CD14-positive monocyte (primary cell): ENCODE measurements around the gene NAA16. TPM values are rescaled to one million over a fixed set of nuclear protein-coding genes. Genes with fewer than 3 reads are reported as not detected.

Experiments
- DNase-seq, 3 donors: peaks; one replicate each; pipeline ENCODE4 v3.0.0-alpha.2; 2011 to 2022
- H2AFZ ChIP-seq: 2 replicates; pipeline ENCODE4 v1.6.0; 2012; ENCODE audit warnings: mild to moderate bottlenecking, low read depth, low read length, inconsistent platforms; ENCODE audit not compliant: insufficient read depth, poor library complexity, severe bottlenecking
- H3K27ac ChIP-seq, 2 donors: 1 replicate in 1 of 2; 2 replicates in 1 of 2; pipeline ENCODE4 v1.5.1; 2012 to 2013; ENCODE audit warnings: low read length in 2 of 2, control low read depth in 1 of 2, inconsistent platforms in 1 of 2, low read depth in 1 of 2, mild to moderate bottlenecking in 1 of 2
- H3K27me3 ChIP-seq, 2 donors: one replicate each; pipeline versions ENCODE4 v1.6.0 to v1.6.1; 2011 to 2013; ENCODE audit warnings: low read length in 2 of 2; ENCODE audit not compliant: control insufficient read depth in 2 of 2, insufficient read depth in 2 of 2
- H3K36me3 ChIP-seq, 2 donors: replicated peaks in 1 of 2; 1 replicate in 1 of 2; 2 replicates in 1 of 2; pipeline versions ENCODE4 v1.5.1 to v1.6.1; 2012 to 2013; ENCODE audit warnings: low read length in 2 of 2, control low read depth in 1 of 2, inconsistent platforms in 1 of 2, mild to moderate bottlenecking in 1 of 2; ENCODE audit not compliant: insufficient read depth in 2 of 2, control insufficient read depth in 1 of 2
- H3K4me1 ChIP-seq, 2 donors: 1 replicate in 1 of 2; 2 replicates in 1 of 2; pipeline versions ENCODE4 v1.5.1 to v1.6.1; 2012 to 2013; ENCODE audit warnings: low read length in 2 of 2, control low read depth in 1 of 2, inconsistent platforms in 1 of 2, mild to moderate bottlenecking in 1 of 2, moderate library complexity in 1 of 2; ENCODE audit not compliant: insufficient read depth in 2 of 2, control insufficient read depth in 1 of 2
- H3K4me2 ChIP-seq: replicated peaks from 2 replicates; pipeline ENCODE3; 2012; ENCODE audit warnings: low read length, moderate library complexity, mild to moderate bottlenecking; ENCODE audit not compliant: poor library complexity, severe bottlenecking; ENCODE audit errors: extremely low read depth
- H3K4me3 ChIP-seq, 3 experiments: fragments of 200-600 bp in 1 of 3; sonication (generic) in 1 of 3; replicated peaks in 1 of 3; 1 replicate in 2 of 3; 2 replicates in 1 of 3; pipeline ENCODE4 v1.5.1; 2011 to 2013; ENCODE audit warnings: low read length in 3 of 3, mild to moderate bottlenecking in 3 of 3, control low read depth in 2 of 3, low read depth in 2 of 3, inconsistent platforms in 1 of 3, moderate library complexity in 1 of 3
- H3K79me2 ChIP-seq: 2 replicates; pipeline ENCODE4 v1.6.0; 2012; ENCODE audit warnings: mild to moderate bottlenecking, control low read depth, inconsistent platforms, low read length, moderate library complexity; ENCODE audit not compliant: insufficient read depth
- H3K9ac ChIP-seq: 2 replicates; pipeline ENCODE4 v1.6.0; 2017; ENCODE audit warnings: low read length, mild to moderate bottlenecking; ENCODE audit not compliant: insufficient read depth, poor library complexity, severe bottlenecking
- H3K9me3 ChIP-seq, 2 donors: replicated peaks in 1 of 2; 1 replicate in 1 of 2; 2 replicates in 1 of 2; pipeline versions ENCODE4 v1.5.1 to v1.6.1; 2012 to 2013; ENCODE audit warnings: low read length in 2 of 2, control low read depth in 1 of 2; ENCODE audit not compliant: control insufficient read depth in 1 of 2, insufficient read depth in 1 of 2
- H4K20me1 ChIP-seq: 2 replicates; pipeline ENCODE4 v1.6.0; 2012; ENCODE audit warnings: mild to moderate bottlenecking, low read length, control low read depth, moderate library complexity; ENCODE audit not compliant: insufficient read depth
- H3K27ac Mint-ChIP-seq, 7 donors: one replicate each; pipeline ENCODE4 v1.8.0; 2020; ENCODE audit warnings: mild to moderate bottlenecking in 7 of 7, mixed read lengths in 7 of 7, moderate library complexity in 6 of 7, inconsistent platforms in 2 of 7
- H3K27me3 Mint-ChIP-seq, 3 donors: one replicate each; pipeline ENCODE4 v1.8.0; 2021 to 2022; ENCODE audit warnings: low read depth in 3 of 3, mild to moderate bottlenecking in 3 of 3, mixed read lengths in 3 of 3, moderate library complexity in 3 of 3, inconsistent platforms in 1 of 3
- H3K36me3 Mint-ChIP-seq, 2 donors: one replicate each; pipeline ENCODE4 v1.8.0; 2020; ENCODE audit warnings: mixed read lengths in 2 of 2, inconsistent platforms in 1 of 2, mild to moderate bottlenecking in 1 of 2
- H3K4me1 Mint-ChIP-seq: one replicate; pipeline ENCODE4 v1.8.0; 2020; ENCODE audit warnings: mild to moderate bottlenecking, mixed read lengths
- H3K4me3 Mint-ChIP-seq, 2 donors: one replicate each; pipeline ENCODE4 v1.8.0; 2020; ENCODE audit warnings: mild to moderate bottlenecking in 2 of 2, mixed read lengths in 2 of 2, moderate library complexity in 1 of 2
- H3K9me3 Mint-ChIP-seq, 7 donors: one replicate each; pipeline ENCODE4 v1.8.0; 2020 to 2022; ENCODE audit warnings: mixed read lengths in 7 of 7, mild to moderate bottlenecking in 6 of 7, moderate library complexity in 6 of 7, inconsistent platforms in 2 of 7
- WGBS: methylation state at CpG from one replicate; pipeline ENCODE4 v1.1.5; 2013; ENCODE audit warnings: missing lambda C conversion rate; ENCODE audit not compliant: insufficient coverage; 5-methylcytosine and 5-hydroxymethylcytosine counted together
- intact Hi-C, 2 donors: fragments of 100-400 bp; cut with micrococcal nuclease; formaldehyde crosslinking; loops; one replicate each; pipeline versions ENCODE4 v1.15.0 to v1.15.1; 2023
- polyA plus RNA-seq, 3 donors: library from polyadenylated mRNA; depleted of rRNA in 1 of 3; unstranded in 2 of 3; stranded (reverse) in 1 of 3; fragments of 300-500 nt in 2 of 3; fragments of >200 nt in 1 of 3; fragmentation: Illumina TruSeq in 2 of 3; gene quantifications; 1 replicate in 2 of 3; 2 replicates in 1 of 3; pipeline ENCODE4 v1.2.3, GENCODE V29; 2012 to 2021
- TF ChIP-seq, protein P1 (sequence below): fragments of 200-600 bp; IDR thresholded peaks from one replicate; pipeline ENCODE4 v1.8.0; 2022; ENCODE audit warnings: antibody characterized with exemption, mild to moderate bottlenecking

NAA16 gene
- polyA plus RNA-seq, 3 donors = 3.8 to 20.6 (median 5.9) TPM

DNA sequence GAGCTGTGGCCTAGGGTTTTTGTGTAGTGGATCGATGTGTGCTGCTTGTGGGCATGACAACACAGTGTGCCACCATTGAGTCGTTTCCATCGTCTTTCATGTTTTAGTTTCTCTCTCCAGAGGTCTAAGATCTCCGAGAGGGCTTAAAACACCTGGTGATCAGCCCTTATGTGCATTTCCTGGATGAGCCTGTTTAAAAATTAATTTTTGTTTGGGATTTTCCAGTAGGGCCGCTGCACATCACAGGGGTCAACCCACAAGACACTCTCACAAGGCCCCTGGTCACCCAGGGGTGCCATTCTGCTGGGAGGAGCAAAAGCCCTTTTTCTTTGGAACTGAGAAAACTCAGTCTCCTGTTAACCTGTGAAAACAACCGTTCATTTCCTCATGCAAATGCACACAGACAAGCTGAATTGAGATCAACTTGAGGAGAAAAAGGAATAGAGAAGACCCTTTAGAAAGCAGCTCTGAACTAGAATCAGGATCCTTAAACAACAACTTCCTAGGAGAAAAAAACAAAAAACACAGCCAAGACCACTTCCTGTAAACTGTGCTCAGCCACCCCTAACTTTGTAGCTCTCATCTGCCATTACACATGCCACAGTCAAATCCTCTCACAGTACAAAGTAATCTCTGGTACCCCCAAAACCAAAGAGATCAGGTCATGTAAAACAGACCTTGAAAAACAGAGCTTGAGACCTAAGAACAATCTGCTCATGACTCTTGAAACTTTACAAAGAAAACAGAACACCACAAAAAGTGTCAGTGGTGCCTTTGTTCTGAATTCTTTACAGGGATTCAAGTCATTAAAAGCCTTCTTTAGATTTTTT lies 39.4 kb upstream of the NAA16 start:
- TF ChIP-seq, protein P1, sequence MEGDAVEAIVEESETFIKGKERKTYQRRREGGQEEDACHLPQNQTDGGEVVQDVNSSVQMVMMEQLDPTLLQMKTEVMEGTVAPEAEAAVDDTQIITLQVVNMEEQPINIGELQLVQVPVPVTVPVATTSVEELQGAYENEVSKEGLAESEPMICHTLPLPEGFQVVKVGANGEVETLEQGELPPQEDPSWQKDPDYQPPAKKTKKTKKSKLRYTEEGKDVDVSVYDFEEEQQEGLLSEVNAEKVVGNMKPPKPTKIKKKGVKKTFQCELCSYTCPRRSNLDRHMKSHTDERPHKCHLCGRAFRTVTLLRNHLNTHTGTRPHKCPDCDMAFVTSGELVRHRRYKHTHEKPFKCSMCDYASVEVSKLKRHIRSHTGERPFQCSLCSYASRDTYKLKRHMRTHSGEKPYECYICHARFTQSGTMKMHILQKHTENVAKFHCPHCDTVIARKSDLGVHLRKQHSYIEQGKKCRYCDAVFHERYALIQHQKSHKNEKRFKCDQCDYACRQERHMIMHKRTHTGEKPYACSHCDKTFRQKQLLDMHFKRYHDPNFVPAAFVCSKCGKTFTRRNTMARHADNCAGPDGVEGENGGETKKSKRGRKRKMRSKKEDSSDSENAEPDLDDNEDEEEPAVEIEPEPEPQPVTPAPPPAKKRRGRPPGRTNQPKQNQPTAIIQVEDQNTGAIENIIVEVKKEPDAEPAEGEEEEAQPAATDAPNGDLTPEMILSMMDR = no peak
- no peak overlapping the region for H3K4me3 ChIP-seq
- H3K79me2 ChIP-seq = no peaks in the 10 kb centered on the region
- H3K9me3 Mint-ChIP-seq = peaks cover 6 to 39% (median 24%) of the 10 kb centered on the region in 7 donors
- H3K36me3 Mint-ChIP-seq = no peaks in the 10 kb centered on the region
- no peak overlapping the region for H3K9ac ChIP-seq
- 100% methylated on average over 3 of the region's 6 CpGs for WGBS
- H3K27ac Mint-ChIP-seq = peak overlapping the region in 1 of 7 donors; percentile 63
- no peak overlapping the region for H3K4me3 Mint-ChIP-seq
- no peaks in the 10 kb centered on the region for H3K4me1 Mint-ChIP-seq
- no peak overlapping the region for H3K4me2 ChIP-seq
- H3K27me3 Mint-ChIP-seq = peaks cover 0 to 2% (median under 1%) of the 10 kb centered on the region in 3 donors
- H3K9me3 ChIP-seq = peaks cover 15 to 27% of the 10 kb centered on the region in 2 donors
- H3K27ac ChIP-seq = no peak overlapping the region
- no peaks in the 10 kb centered on the region for H3K27me3 ChIP-seq
- no peaks in the 10 kb centered on the region for H3K4me1 ChIP-seq
- no peaks in the 10 kb centered on the region for H4K20me1 ChIP-seq
- H3K36me3 ChIP-seq = no peaks in the 10 kb centered on the region
- intact Hi-C loops = no loop called here
- no peak overlapping the region for H2AFZ ChIP-seq
- DNase-seq = no peak

DNA sequence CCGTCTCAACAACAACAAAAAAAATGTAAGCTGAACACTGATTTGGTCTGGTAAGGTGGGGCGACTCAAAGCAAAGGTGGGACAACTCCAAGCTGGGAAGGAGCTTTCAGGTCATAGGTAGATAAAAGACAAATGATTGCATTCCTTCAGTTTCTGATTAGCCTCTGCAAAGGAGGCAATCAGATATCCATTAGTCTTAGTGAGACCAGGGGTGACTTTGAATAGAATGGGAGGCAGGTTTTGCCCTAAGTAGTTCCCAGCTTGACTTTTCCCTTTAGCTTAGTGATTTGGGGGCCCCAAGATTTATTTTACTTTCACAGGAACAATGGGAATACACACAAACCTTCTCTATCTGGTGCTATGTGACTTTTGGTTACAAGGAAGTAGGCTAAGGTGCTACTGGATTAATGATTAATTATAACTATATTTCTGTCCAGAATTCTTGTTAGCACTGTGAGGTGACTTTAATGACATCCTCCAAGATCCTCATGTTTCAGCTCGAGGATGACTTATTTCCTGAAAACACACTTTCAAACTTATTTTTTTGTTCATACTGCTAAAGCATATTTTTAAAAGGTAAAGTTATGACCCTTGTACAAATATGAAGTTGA lies 37.1 kb upstream of the NAA16 start:
- peaks cover 4 to 8% of the 10 kb centered on the region in 2 donors for H3K9me3 ChIP-seq
- no peak overlapping the region for H3K27ac ChIP-seq
- Mint-ChIP-seq H3K4me3 (no peak overlapping the region), H3K27me3 (peaks cover 0 to 2% (median 1%) of the 10 kb centered on the region in 3 donors), H3K9me3 (peaks cover 2 to 18% (median 10%) of the 10 kb centered on the region in 7 donors), H3K4me1 (no peaks in the 10 kb centered on the region), H3K27ac (no peak overlapping the region), H3K36me3 (no peaks in the 10 kb centered on the region)
- no peak overlapping the region for H3K4me2 ChIP-seq
- H3K27me3 ChIP-seq = no peaks in the 10 kb centered on the region
- H3K79me2 ChIP-seq = no peaks in the 10 kb centered on the region
- no peak overlapping the region for H3K4me3 ChIP-seq
- no peaks in the 10 kb centered on the region for H4K20me1 ChIP-seq
- no peaks in the 10 kb centered on the region for H3K4me1 ChIP-seq
- H2AFZ ChIP-seq = no peak overlapping the region
- 83% methylated on average over 1 of the region's 3 CpGs for WGBS
- intact Hi-C loops = no loop called here
- no peak for DNase-seq
- TF ChIP-seq, protein P1 = no peak
- H3K36me3 ChIP-seq = no peaks in the 10 kb centered on the region
- H3K9ac ChIP-seq = no peak overlapping the region
